ENCODE results near the gene PRX. TPM values are rescaled to one million over a fixed set of nuclear protein-coding genes. Genes with fewer than 3 reads are reported as not detected.
"Not testable (repeated sequence)": the region's sequence is repeated elsewhere in the genome, so short reads cannot be mapped to it uniquely, and the experiment has no call there.

The PRX gene
- total RNA-seq, 1 experiment from 2014 or later: 2.2 TPM

- POLR2A ChIA-PET (ENCODE audit: unreplicated experiment): no interaction called here
These were observed 43.9 kb upstream of the PRX start for GRCh38 chr19:40457048-40457447.

DNA sequence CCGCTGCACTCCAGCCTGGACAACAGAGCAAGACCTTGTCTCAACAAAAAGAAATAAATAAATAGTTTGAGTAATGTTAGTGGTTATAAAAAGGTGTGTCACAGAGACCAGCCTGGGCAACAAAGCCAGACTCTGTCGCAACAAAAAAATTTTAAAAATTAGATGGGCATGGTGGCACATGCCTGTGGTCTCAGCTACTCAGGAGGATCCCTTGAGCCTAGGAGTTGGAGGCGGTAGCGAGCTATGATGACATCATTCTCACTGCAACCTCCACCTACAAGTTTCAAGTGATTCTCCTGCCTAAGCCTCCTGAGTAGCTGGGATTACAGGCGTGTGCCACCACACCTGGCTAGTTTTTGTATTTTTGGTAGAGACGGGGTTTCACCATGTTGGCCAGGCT is 40.8 kb upstream of the PRX start:
- H3K9me3 ChIP-seq (ENCODE audit: low read length); H2AFZ ChIP-seq (ENCODE audit: low read length); H3K27me3 ChIP-seq (ENCODE audit: low read length); intact Hi-C loops (cut with micrococcal nuclease); ATAC-seq; H3K4me1 ChIP-seq (ENCODE audit: insufficient read depth, low read length); BruUV-seq (replicated peaks); H3F3A ChIP-seq (ENCODE audit: low read length, unreplicated experiment); CTCF ChIA-PET; H3K27ac ChIP-seq (ENCODE audit: low read length); H3K36me3 ChIP-seq (ENCODE audit: low read depth, low read length); DNase-seq; H3K4me2 ChIP-seq (ENCODE audit: low read length); H3K9me2 ChIP-seq (replicated peaks; ENCODE audit: low read length); POLR2A ChIA-PET (ENCODE audit: unreplicated experiment); H3K4me3 ChIP-seq (ENCODE audit: low read length); H3K9ac ChIP-seq (ENCODE audit: low read length); H3K79me2 ChIP-seq (ENCODE audit: low read length); H4K20me1 ChIP-seq (ENCODE audit: low read length): not testable (repeated sequence)

More at GRCh38 chr19:40457048-40457447, 43.9 kb upstream of the PRX start:
- no peaks in the 10 kb centered on the region for H3K36me3 ChIP-seq (ENCODE audit: low read depth, low read length)
- H3K4me3 ChIP-seq (ENCODE audit: low read length): no peak overlapping the region
- no peaks in the 10 kb centered on the region for H3K9me3 ChIP-seq (ENCODE audit: low read length)
- no peak overlapping the region for H2AFZ ChIP-seq (ENCODE audit: low read length)
- H3K79me2 ChIP-seq (ENCODE audit: low read length): peaks cover 8% of the 10 kb centered on the region
- TF ChIP-seq EZH2 (IDR thresholded peaks at IDR 0.05; ENCODE audit: low read length, unreplicated experiment) (no peak), EZH2phosphoT487 (IDR thresholded peaks at IDR 0.05; ENCODE audit: borderline replicate concordance, low read length) (no peak), CTCF (conservative IDR thresholded peaks at IDR 0.05; ENCODE audit: low read depth, low read length) (no peak)
- H3K9ac ChIP-seq (ENCODE audit: low read length): no peak overlapping the region
- no peaks in the 10 kb centered on the region for H3K9me2 ChIP-seq (replicated peaks; ENCODE audit: low read length)
- intact Hi-C loops (cut with micrococcal nuclease): no loop called here
- H3K4me2 ChIP-seq (ENCODE audit: low read length): no peak overlapping the region
- no peaks in the 10 kb centered on the region for H3K4me1 ChIP-seq (ENCODE audit: insufficient read depth, low read length)
- no TSS peak for BruUV-seq (replicated peaks)
- CTCF ChIA-PET: no interaction called here
- DNase-seq: no peak
- no peaks in the 10 kb centered on the region for H3F3A ChIP-seq (ENCODE audit: low read length, unreplicated experiment)
- ATAC-seq: no peak
- H3K27me3 ChIP-seq (ENCODE audit: low read length): no peaks in the 10 kb centered on the region
- H3K27ac ChIP-seq (ENCODE audit: low read length): no peak overlapping the region
- H4K20me1 ChIP-seq (ENCODE audit: low read length): no peaks in the 10 kb centered on the region

DNA sequence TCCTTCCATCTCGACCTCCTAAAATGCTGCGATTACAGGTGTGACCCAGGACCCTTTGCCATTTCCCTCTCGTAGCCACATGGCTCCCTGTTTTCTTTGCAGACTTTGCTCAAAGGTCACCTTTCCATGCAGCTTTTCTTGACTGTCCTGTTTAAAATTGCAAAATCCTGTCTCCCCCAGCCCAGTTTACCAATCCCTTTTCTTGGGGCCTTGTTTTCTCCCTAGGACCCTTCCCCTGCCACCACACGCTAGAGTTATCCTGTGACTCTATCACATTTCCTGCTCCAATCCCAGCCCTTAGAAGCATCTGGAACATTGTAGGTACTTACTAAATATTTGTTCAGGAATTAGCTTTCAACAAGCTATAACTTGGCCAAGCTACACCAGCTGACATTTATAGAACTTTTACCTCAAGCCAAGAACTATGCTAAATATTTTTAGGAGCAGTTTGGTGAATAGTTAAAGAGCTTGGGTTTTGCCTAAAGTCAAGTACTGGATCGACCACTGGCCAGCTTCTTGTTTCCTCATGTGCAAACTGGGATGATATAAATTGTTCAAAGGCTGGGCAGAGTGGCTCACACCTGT is 40.1 kb upstream of the PRX start:
- TF ChIP-seq EZH2 (IDR thresholded peaks at IDR 0.05; ENCODE audit: low read length, unreplicated experiment) (no peak), CTCF (conservative IDR thresholded peaks at IDR 0.05; ENCODE audit: low read depth, low read length) (no peak), EZH2phosphoT487 (IDR thresholded peaks at IDR 0.05; ENCODE audit: borderline replicate concordance, low read length) (no peak)
- no peaks in the 10 kb centered on the region for H4K20me1 ChIP-seq (ENCODE audit: low read length)
- no peaks in the 10 kb centered on the region for H3K4me1 ChIP-seq (ENCODE audit: insufficient read depth, low read length)
- no peaks in the 10 kb centered on the region for H3K9me3 ChIP-seq (ENCODE audit: low read length)
- ChIA-PET CTCF (no interaction called here), POLR2A (ENCODE audit: unreplicated experiment) (no interaction called here)
- no peak overlapping the region for H3K4me2 ChIP-seq (ENCODE audit: low read length)
- intact Hi-C loops (cut with micrococcal nuclease): no loop called here
- no TSS peak for BruUV-seq (replicated peaks)
- ATAC-seq (no peak), DNase-seq (no peak)
- no peaks in the 10 kb centered on the region for H3K9me2 ChIP-seq (replicated peaks; ENCODE audit: low read length)
- H3K36me3 ChIP-seq (ENCODE audit: low read depth, low read length): no peaks in the 10 kb centered on the region
- H3F3A ChIP-seq (ENCODE audit: low read length, unreplicated experiment): no peaks in the 10 kb centered on the region
- H3K27ac ChIP-seq (ENCODE audit: low read length): no peak overlapping the region
- H3K4me3 ChIP-seq (ENCODE audit: low read length): no peak overlapping the region
- no peak overlapping the region for H3K9ac ChIP-seq (ENCODE audit: low read length)
- H2AFZ ChIP-seq (ENCODE audit: low read length): no peak overlapping the region
- no peaks in the 10 kb centered on the region for H3K79me2 ChIP-seq (ENCODE audit: low read length)
- H3K27me3 ChIP-seq (ENCODE audit: low read length): no peaks in the 10 kb centered on the region
